GM12865 (cell line): ENCODE measurements around the gene COPS7A.
A peak's percentile ranks its signal among the peaks of the same experiment; 100 is the strongest.

Experiments
- DNase-seq: peaks from one replicate; pipeline ENCODE4 v3.0.0; 2010; ENCODE audit warnings: low read depth
- H3K4me3 ChIP-seq: 2 replicates; pipeline ENCODE4 v1.5.1; 2011; ENCODE audit warnings: mild to moderate bottlenecking, low read depth, low read length, control low read depth
- TF ChIP-seq, protein P1 (sequence below): IDR thresholded peaks from 2 replicates; pipeline ENCODE4 v1.5.1; 2011; ENCODE audit warnings: low read length, control low read depth, low read depth, inconsistent platforms; ENCODE audit not compliant: insufficient read depth; ENCODE audit errors: missing control alignments

COPS7A gene

DNA sequence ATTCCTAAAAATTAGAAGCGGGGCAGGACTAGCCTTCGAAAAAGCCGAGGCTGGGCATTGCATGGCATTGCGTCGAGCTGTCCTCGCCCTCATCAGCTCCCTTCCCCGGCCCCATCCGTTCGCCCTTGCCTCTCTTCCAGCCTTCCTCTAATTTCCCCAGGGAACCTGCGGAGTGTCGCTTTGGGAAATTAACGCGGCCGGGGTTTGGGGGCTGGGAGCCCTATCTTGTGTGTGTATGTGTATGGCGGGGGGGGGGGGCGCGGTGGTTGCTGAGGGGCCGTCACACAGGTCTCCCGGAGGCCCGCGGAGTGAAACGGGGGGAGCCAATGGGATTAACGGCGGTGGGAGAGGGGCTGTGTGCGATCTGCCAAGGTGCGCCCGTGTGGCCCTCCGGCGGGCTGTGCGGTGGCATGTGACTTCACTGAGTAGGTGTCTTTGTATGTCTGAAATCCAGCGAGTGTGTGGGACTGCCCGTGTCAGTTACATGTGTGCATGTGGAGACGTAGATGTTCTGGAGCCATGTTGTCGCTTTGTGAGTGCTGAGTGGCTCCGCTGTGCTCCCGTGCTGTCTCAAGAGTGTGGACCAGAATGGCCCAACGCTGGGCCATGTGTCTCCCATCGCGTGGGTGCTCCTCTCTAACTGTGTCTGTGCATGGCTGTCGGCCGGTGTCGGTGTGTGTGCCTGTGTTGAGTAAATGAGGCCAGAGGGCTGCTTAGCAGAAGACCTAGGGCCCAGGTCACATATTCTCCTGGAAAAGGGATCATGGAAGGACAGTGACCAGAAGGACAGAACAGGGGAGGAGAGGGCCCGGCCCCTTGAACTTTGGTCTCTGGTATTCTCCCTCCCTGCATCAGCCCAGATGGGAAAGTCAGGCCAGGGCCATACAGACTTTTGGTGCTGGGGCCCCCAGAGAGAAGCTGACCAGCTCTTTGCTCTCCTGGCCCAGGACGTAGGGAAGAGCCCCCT, 43.8 kb downstream of the COPS7A start:
- peak overlapping the region; percentile 69 for H3K4me3 ChIP-seq
- TF ChIP-seq, protein P1, sequence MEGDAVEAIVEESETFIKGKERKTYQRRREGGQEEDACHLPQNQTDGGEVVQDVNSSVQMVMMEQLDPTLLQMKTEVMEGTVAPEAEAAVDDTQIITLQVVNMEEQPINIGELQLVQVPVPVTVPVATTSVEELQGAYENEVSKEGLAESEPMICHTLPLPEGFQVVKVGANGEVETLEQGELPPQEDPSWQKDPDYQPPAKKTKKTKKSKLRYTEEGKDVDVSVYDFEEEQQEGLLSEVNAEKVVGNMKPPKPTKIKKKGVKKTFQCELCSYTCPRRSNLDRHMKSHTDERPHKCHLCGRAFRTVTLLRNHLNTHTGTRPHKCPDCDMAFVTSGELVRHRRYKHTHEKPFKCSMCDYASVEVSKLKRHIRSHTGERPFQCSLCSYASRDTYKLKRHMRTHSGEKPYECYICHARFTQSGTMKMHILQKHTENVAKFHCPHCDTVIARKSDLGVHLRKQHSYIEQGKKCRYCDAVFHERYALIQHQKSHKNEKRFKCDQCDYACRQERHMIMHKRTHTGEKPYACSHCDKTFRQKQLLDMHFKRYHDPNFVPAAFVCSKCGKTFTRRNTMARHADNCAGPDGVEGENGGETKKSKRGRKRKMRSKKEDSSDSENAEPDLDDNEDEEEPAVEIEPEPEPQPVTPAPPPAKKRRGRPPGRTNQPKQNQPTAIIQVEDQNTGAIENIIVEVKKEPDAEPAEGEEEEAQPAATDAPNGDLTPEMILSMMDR: no peak
- DNase-seq: no peak

DNA sequence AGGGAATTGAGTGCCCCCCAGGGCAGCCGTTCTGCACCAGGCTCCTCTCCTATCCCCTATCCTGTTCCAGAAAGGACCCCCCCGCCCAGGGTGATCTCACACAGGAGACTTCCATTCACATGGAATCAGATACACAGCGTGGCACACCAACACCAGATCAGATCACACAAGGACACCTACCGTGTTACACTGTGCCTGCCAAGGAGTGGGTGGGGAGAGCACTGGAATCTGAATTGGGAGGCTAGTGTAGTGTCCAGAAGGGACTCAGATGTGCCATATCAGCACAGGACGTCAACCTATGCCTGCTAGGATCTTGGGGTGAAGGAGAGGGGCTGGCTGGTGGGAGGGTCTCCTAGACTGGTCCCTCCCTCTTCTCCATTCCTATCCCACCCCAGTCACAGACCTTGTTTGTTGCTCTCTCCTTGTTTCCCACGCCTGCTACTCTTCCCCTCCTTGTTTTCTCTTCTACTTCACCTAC, 44.6 kb downstream of the COPS7A start:
- no peak overlapping the region for H3K4me3 ChIP-seq
- no peak for DNase-seq
- TF ChIP-seq, protein P1: no peak

DNA sequence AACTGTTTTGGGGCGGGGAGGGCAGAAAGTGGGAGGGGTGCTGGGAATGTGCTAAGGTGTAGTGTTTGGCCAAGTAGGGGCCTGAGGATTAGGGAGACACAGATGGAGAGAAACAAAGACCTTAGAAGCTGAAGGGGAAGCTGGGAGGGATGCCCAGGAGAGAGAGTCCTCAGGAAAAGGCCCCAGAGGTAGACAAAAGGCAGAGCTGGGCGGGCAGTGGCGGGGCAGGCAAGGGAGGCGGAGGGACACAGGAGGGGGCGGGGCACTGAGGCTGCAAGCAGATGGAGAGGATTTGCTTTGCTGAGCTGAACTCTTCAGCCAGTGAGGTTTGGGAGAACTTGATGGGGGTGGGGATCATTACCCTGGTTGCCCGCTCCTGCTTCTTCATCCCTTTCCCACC, 45.1 kb downstream of the COPS7A start:
- no peak for DNase-seq
- TF ChIP-seq, protein P1: no peak
- H3K4me3 ChIP-seq: no peak overlapping the region

DNA sequence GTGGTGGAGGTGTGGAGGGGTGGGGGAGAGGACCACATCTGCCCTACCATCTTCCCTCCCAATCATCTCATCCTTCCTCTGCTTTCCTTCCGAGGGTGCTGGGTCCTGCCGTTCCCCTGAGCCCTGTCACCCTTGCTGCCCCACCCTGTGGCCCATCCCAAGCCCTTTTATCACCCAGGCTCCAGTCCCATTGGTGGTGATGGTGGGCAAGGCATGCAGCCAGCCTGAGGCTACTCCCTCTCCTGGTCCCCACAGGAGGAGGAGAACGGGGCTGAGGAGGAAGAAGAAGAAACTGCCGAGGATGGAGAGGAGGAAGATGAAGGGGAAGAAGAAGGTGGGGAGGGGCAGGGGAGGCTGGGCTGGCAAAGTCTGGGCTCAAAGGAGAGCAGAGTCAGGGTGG, 45.8 kb downstream of the COPS7A start:
- TF ChIP-seq, protein P1: no peak
- no peak for DNase-seq
- H3K4me3 ChIP-seq: no peak overlapping the region

DNA sequence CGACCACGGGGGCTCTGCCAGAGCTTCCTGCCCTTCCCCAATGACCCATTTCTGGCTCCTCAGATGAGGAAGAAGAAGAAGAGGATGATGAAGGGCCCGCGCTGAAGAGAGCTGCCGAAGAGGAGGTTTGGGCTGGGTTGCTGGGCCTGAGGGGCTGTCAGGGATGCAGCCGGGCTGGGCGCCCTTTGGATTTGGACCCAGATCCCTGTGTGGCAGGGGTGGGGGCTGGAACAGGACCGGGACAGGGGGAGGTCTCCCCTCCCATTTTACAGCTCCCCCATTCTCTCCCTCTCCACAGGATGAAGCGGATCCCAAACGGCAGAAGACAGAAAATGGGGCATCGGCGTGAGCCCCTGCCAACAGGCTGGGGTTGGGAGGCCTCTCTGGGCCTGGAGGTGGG, 46.2 kb downstream of the COPS7A start:
- TF ChIP-seq, protein P1: no peak
- DNase-seq: no peak
- no peak overlapping the region for H3K4me3 ChIP-seq

DNA sequence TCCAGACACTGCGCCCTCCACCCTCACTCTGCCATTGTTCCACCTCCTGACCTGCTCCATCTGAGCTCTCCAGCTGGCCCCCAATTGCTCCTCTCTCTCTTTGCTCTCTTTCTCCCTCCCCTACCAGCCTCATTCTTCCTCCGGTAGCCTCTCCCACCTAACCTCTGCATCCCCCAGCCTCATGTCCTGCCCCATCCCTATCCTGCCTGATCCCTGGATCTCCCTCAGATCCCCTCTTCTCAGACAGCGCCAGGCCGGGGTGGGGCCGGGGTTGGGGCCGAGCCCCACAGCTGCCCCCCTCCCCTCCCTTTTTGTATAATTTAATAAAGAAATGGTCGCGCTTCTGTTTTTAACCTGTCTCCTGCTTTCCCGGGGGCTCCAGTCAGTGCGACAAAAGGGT, 46.8 kb downstream of the COPS7A start:
- DNase-seq: no peak
- H3K4me3 ChIP-seq: no peak overlapping the region
- TF ChIP-seq, protein P1: no peak

DNA sequence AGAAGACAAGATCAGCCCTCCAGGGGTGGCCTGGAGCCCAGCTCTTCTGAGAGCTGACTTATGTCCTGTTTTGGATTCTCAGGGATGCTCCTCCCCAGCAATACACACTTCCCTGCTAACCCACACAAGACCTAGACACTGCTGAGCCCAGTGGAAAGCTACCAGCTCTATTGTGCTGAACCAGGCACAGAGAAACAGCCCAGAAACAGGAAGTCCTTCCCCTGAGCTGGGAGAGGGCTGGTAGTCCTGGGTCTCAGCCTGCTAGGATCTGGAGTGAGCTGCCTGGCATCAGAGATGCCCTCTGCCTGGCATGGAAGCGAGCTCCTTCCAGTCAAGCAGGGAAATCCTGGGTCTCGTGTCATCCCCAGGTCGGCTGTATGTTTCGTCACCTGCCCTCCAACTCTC, 47.2 kb downstream of the COPS7A start:
- H3K4me3 ChIP-seq: no peak overlapping the region
- DNase-seq: no peak
- TF ChIP-seq, protein P1: no peak
